Activated naive CD4-positive, alpha-beta T cell treated with anti-CD3 and anti-CD28 coated beads for 36 hours (primary cell): ENCODE measurements around the gene GMFB. TPM values are rescaled to one million over a fixed set of nuclear protein-coding genes. Genes with fewer than 3 reads are reported as not detected.
"Not testable (repeated sequence)": the region's sequence is repeated elsewhere in the genome, so short reads cannot be mapped to it uniquely, and the experiment has no call there.

Experiments used
- CTCF ChIA-PET: fragments of 350-600 bp; sonication (Branson Sonifier 250); formaldehyde crosslinking; loops from one replicate; lab custom pipeline; 2021; ENCODE audit warnings: antibody characterized with exemption; lab: Charles Lee
- DNase-seq: peaks from one replicate; pipeline ENCODE4 v3.0.0-alpha.2; 2020
- H3K27ac Mint-ChIP-seq: one replicate; pipeline ENCODE4 v1.8.0; 2021; ENCODE audit warnings: mild to moderate bottlenecking, mixed read lengths
- H3K27me3 Mint-ChIP-seq: one replicate; pipeline ENCODE4 v1.8.0; 2021; ENCODE audit warnings: low read depth, mixed read lengths
- H3K36me3 Mint-ChIP-seq: one replicate; pipeline ENCODE4 v1.8.0; 2021; ENCODE audit warnings: low read depth, mixed read lengths
- H3K4me1 Mint-ChIP-seq: one replicate; pipeline ENCODE4 v1.8.0; 2021; ENCODE audit warnings: low read depth, mixed read lengths
- H3K4me3 Mint-ChIP-seq: one replicate; pipeline ENCODE4 v1.8.0; 2021; ENCODE audit warnings: mild to moderate bottlenecking, moderate library complexity, mixed read lengths
- H3K9me3 Mint-ChIP-seq: one replicate; pipeline ENCODE4 v1.8.0; 2021; ENCODE audit warnings: mixed read lengths
- intact Hi-C: fragments of 100-400 bp; cut with micrococcal nuclease; formaldehyde crosslinking; loops from one replicate; pipeline ENCODE4 v1.15.1; 2023
- total RNA-seq, 2 experiments: library from RNA; stranded (reverse); gene quantifications; one replicate each; pipeline ENCODE4 v1.2.3, GENCODE V29; 2021

The GMFB gene
- total RNA-seq, 2 experiments from 2014 or later: 29.5 to 33.4 TPM

GRCh38 chr14:54456820-54457608 lies 31.8 kb downstream of the GMFB start:
- H3K27me3 Mint-ChIP-seq, DNase-seq, H3K36me3 Mint-ChIP-seq, H3K27ac Mint-ChIP-seq, intact Hi-C loops, H3K9me3 Mint-ChIP-seq, H3K4me3 Mint-ChIP-seq, H3K4me1 Mint-ChIP-seq: not testable (repeated sequence)
- CTCF ChIA-PET: interaction anchor here (0.7 kb wide), 2 partner anchors 14 to 27 kb away, joined by 3 read pairs; no protein-coding TSS in a partner anchor

DNA sequence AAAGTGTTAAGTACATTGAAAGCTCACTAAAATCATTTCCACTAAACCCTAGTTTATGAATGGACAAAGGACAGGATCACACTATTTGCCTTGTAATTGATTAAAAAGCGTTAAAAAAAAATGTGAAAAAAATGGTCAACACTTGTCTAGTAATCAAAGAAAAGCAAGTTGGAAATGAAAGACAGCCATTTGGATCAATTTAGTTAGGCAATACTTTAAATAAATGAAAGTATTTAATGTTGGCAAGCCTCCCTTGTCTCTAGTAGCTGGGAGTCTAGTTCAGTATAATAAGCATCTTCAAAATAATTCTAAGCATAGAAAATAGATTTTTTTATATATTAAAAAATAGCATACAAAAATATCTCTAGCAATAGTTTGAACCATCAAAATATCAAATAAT lies 33.4 kb downstream of the GMFB start:
- no peak overlapping the region for H3K27ac Mint-ChIP-seq
- CTCF ChIA-PET: interaction anchor here (1.1 kb wide), 1 partner anchor 11 kb away, joined by 5 read pairs; no protein-coding TSS in a partner anchor
- intact Hi-C loops: no loop called here
- no peak overlapping the region for H3K4me3 Mint-ChIP-seq
- DNase-seq: no peak
- H3K36me3 Mint-ChIP-seq: no peaks in the 10 kb centered on the region
- peaks cover 4% of the 10 kb centered on the region for H3K9me3 Mint-ChIP-seq
- peaks cover 4% of the 10 kb centered on the region for H3K4me1 Mint-ChIP-seq
- no peaks in the 10 kb centered on the region for H3K27me3 Mint-ChIP-seq

- H3K36me3 Mint-ChIP-seq, H3K27me3 Mint-ChIP-seq, H3K4me1 Mint-ChIP-seq, H3K4me3 Mint-ChIP-seq, intact Hi-C loops, DNase-seq, H3K9me3 Mint-ChIP-seq, H3K27ac Mint-ChIP-seq: not testable (repeated sequence)
- CTCF ChIA-PET: interaction anchor here (1.1 kb wide), 2 partner anchors 12 kb away, joined by 3 to 5 read pairs; no protein-coding TSS in a partner anchor
These were observed 34.8 kb downstream of the GMFB start for GRCh38 chr14:54453990-54454389.

GRCh38 chr14:54453252-54453651 lies 35.5 kb downstream of the GMFB start:
- H3K9me3 Mint-ChIP-seq: no peaks in the 10 kb centered on the region
- CTCF ChIA-PET: no interaction called here
- peaks cover 4% of the 10 kb centered on the region for H3K4me1 Mint-ChIP-seq
- no peaks in the 10 kb centered on the region for H3K36me3 Mint-ChIP-seq
- intact Hi-C loops: no loop called here
- no peak overlapping the region for H3K4me3 Mint-ChIP-seq
- no peaks in the 10 kb centered on the region for H3K27me3 Mint-ChIP-seq
- H3K27ac Mint-ChIP-seq: no peak overlapping the region
- no peak for DNase-seq

GRCh38 chr14:54451961-54452360 lies 36.8 kb downstream of the GMFB start:
- Mint-ChIP-seq H3K36me3 (no peaks in the 10 kb centered on the region), H3K4me1 (peaks cover 4% of the 10 kb centered on the region), H3K4me3 (no peak overlapping the region), H3K27ac (no peak overlapping the region), H3K27me3 (no peaks in the 10 kb centered on the region), H3K9me3 (no peaks in the 10 kb centered on the region)
- CTCF ChIA-PET: interaction anchor here (0.7 kb wide), 1 partner anchor 82 kb away, joined by 5 read pairs; no protein-coding TSS in a partner anchor
- DNase-seq: no peak
- intact Hi-C loops: no loop called here

DNA sequence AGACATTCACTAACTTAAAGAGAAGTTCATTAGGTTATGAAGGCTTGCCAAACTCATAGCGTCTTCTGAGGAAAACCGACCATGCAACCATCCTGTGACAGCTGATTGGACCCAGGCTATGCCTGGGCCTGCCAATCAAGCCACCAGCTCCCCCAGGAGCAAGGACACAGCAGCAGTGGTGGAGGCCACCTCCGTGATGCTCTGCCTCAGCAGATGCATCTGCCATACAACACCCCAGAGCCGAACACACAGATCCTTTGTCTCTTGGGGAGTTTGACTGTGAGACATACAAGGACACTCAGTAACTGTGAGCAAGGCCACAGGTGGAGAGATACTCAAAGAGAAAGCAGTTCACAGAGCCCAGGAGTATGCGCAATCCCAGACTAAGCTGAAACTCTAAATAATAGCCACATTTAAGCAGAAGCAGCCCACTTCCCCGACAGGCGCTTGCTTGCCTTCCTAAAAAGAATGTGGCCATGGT lies 37.6 kb downstream of the GMFB start:
- H3K27ac Mint-ChIP-seq: no peak overlapping the region
- no peak for DNase-seq
- no peak overlapping the region for H3K4me3 Mint-ChIP-seq
- intact Hi-C loops: no loop called here
- peaks cover 4% of the 10 kb centered on the region for H3K4me1 Mint-ChIP-seq
- CTCF ChIA-PET: interaction anchor here (1.3 kb wide), 1 partner anchor 22 kb away, joined by 3 read pairs; no protein-coding TSS in a partner anchor
- H3K9me3 Mint-ChIP-seq: no peaks in the 10 kb centered on the region
- no peaks in the 10 kb centered on the region for H3K27me3 Mint-ChIP-seq
- H3K36me3 Mint-ChIP-seq: no peaks in the 10 kb centered on the region

DNA sequence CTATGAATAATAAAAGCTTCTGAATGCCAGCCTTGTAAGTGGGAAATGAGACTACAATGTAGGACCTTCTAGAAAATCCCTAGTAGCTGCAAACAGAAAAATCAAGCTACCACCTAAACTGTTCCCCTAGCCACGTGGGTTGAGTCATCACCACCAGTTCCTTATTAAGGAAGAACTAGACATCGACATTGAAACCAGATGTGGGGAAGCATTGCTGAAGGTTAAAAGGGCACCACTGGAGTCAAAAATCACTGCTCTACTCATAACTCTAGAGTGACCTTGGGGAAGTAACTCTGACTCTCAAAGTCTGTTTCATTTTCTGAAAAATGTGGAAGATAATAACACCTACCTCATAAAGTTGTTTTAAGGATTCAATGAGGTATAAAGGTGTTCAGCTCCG lies 38.2 kb downstream of the GMFB start:
- CTCF ChIA-PET: interaction anchor here (1.2 to 1.3 kb wide), 2 partner anchors 22 to 57 kb away, joined by 3 read pairs; no protein-coding TSS in a partner anchor
- no peaks in the 10 kb centered on the region for H3K27me3 Mint-ChIP-seq
- H3K4me1 Mint-ChIP-seq: peaks cover 4% of the 10 kb centered on the region
- no peaks in the 10 kb centered on the region for H3K36me3 Mint-ChIP-seq
- no peak overlapping the region for H3K27ac Mint-ChIP-seq
- H3K9me3 Mint-ChIP-seq: no peaks in the 10 kb centered on the region
- intact Hi-C loops: no loop called here
- peak; percentile 19 for DNase-seq
- H3K4me3 Mint-ChIP-seq: no peak overlapping the region

DNA sequence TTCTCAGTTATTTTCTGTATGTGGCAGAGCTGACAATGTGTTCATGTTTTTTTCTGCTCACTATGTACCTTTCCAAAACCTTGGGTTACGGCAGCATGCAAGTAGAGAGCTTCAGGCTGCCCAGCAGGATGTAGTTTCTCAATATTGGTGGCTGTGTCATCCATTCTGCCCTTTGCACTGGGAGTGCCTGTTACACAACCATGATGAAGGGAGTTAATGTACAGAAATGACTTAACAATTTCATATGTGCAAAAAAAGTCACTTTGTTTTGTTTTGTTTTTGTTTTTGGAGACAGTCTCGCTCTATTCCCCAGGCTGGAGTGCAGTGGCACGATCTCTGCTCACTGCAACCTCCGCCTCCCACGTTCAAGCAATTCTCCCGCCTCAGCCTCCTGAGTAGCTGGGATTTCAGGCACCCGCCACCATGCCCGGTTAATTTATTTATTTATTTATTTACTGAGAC lies 41.5 kb downstream of the GMFB start:
- H3K4me1 Mint-ChIP-seq: peaks cover 4% of the 10 kb centered on the region
- H3K36me3 Mint-ChIP-seq: no peaks in the 10 kb centered on the region
- H3K27ac Mint-ChIP-seq: no peak overlapping the region
- CTCF ChIA-PET: interaction anchor here (0.7 kb wide), 1 partner anchor 83 kb away, joined by 4 read pairs; no protein-coding TSS in a partner anchor
- no peaks in the 10 kb centered on the region for H3K27me3 Mint-ChIP-seq
- intact Hi-C loops: no loop called here
- H3K4me3 Mint-ChIP-seq: no peak overlapping the region
- no peak for DNase-seq
- H3K9me3 Mint-ChIP-seq: no peaks in the 10 kb centered on the region

DNA sequence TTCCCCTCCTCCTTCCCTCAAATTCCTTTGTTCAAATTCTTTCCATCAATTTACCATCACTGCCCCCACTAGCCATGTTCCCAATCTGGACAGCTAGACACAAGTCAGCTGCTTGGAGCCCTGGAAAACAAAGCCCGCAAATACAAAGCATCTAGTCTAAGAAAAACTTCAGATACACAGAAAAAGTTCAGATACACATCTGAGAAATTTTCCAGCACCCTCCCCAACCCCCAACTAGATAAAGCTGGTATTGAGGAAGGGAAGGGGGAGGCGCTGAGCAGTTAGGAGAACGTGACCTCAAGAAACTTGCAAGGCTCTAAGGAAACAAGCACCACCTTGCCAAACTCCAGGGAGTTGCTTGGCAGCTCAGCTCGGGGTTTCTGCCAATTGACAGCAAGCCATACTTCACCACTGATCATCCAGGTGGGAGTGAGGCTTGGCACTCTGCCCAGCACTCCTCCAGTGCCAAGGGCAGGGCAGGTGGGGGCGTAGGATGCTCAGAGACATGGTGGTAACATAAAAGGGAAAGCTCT lies 42.6 kb downstream of the GMFB start:
- CTCF ChIA-PET: interaction anchor here (1.1 kb wide), 1 partner anchor 37 kb away, joined by 3 read pairs; no protein-coding TSS in a partner anchor
- Mint-ChIP-seq H3K27me3 (no peaks in the 10 kb centered on the region), H3K9me3 (no peaks in the 10 kb centered on the region), H3K4me1 (peaks cover 13% of the 10 kb centered on the region), H3K27ac (no peak overlapping the region), H3K4me3 (no peak overlapping the region), H3K36me3 (no peaks in the 10 kb centered on the region)
- no peak for DNase-seq
- intact Hi-C loops: no loop called here

GRCh38 chr14:54444681-54445080 lies 44.1 kb downstream of the GMFB start:
- H3K27me3 Mint-ChIP-seq: no peaks in the 10 kb centered on the region
- no peak overlapping the region for H3K27ac Mint-ChIP-seq
- peaks cover 7% of the 10 kb centered on the region for H3K36me3 Mint-ChIP-seq
- intact Hi-C loops: loop anchor here (5.0 kb wide), 1 partner anchor 458 kb away; the partner anchor contains the start of gene GCH1
- no peak for DNase-seq
- CTCF ChIA-PET: interaction anchor here (0.7 kb wide), 2 partner anchors 11 to 52 kb away, joined by 3 read pairs; no protein-coding TSS in a partner anchor
- no peaks in the 10 kb centered on the region for H3K9me3 Mint-ChIP-seq
- peaks cover 18% of the 10 kb centered on the region for H3K4me1 Mint-ChIP-seq
- H3K4me3 Mint-ChIP-seq: no peak overlapping the region

DNA sequence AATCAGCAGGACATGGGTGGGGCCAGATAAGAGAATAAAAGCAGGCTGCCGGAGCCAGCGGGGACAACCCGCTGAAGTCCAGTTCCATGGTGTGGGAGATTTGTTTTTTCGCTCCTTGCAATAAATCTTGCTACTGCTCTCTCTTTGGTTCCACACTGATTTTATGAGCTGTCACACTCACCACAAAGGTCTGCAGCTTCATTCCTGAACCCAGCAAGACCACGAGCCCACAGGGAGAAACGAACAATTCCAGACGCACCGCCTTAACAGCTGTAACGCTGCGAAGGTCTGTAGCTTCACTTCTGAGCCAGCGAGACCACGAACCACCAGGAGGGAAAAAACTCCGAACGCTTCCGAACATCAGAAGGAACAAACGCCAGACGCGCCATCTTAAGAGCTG lies 44.8 kb downstream of the GMFB start:
- CTCF ChIA-PET: interaction anchor here (0.7 to 1.1 kb wide), 5 partner anchors 9 to 52 kb away, joined by 3 read pairs; partner anchors contain the start of gene CDKN3
- intact Hi-C loops: loop anchor here (5.0 kb wide), 1 partner anchor 458 kb away; the partner anchor contains the start of gene GCH1
- Mint-ChIP-seq H3K4me3 (no peak overlapping the region), H3K4me1 (peaks cover 22% of the 10 kb centered on the region), H3K9me3 (no peaks in the 10 kb centered on the region), H3K27me3 (no peaks in the 10 kb centered on the region), H3K36me3 (peaks cover 10% of the 10 kb centered on the region), H3K27ac (no peak overlapping the region)
- DNase-seq: no peak

- not testable (repeated sequence) for H3K27me3 Mint-ChIP-seq, H3K4me3 Mint-ChIP-seq, H3K27ac Mint-ChIP-seq, DNase-seq, H3K9me3 Mint-ChIP-seq
- Mint-ChIP-seq H3K36me3 (peaks cover 11% of the 10 kb centered on the region), H3K4me1 (peaks cover 32% of the 10 kb centered on the region)
- CTCF ChIA-PET: interaction anchor here (1.0 to 1.2 kb wide), 3 partner anchors 14 to 46 kb away, joined by 3 to 4 read pairs (median 3); partner anchors contain the start of gene CDKN3
- intact Hi-C loops: loop anchor here (5.0 kb wide), 1 partner anchor 459 kb away; the partner anchor contains the start of gene GCH1
These were observed 45.8 kb downstream of the GMFB start for GRCh38 chr14:54442961-54443360.
